Caki2 (cell line): ENCODE data around the gene POLR2L. TPM values are rescaled to one million over a fixed set of nuclear protein-coding genes. Genes with fewer than 3 reads are reported as not detected.

Source experiments
- DNase-seq: peaks from one replicate; pipeline ENCODE4 v3.0.0-alpha.2; 2015; ENCODE audit warnings: low read depth
- in situ Hi-C: cut with HindIII; loops from 2 replicates; pipeline ENCODE4 v1.10.0; 2016; ENCODE audit warnings: low sequenced_read_pairs, low pct_unique_long_range_greater_than_20kb, mixed read lengths
- total RNA-seq: library from RNA; depleted of rRNA; stranded (reverse); fragments of >200 nt; shearing (Covaris generic); gene quantifications from 2 replicates; pipeline ENCODE4 v1.2.3, GENCODE V29; 2014; ENCODE audit warnings: low replicate concordance; rRNA removed

POLR2L gene
- 90.2 and 103 TPM in 2 replicates for total RNA-seq

DNA sequence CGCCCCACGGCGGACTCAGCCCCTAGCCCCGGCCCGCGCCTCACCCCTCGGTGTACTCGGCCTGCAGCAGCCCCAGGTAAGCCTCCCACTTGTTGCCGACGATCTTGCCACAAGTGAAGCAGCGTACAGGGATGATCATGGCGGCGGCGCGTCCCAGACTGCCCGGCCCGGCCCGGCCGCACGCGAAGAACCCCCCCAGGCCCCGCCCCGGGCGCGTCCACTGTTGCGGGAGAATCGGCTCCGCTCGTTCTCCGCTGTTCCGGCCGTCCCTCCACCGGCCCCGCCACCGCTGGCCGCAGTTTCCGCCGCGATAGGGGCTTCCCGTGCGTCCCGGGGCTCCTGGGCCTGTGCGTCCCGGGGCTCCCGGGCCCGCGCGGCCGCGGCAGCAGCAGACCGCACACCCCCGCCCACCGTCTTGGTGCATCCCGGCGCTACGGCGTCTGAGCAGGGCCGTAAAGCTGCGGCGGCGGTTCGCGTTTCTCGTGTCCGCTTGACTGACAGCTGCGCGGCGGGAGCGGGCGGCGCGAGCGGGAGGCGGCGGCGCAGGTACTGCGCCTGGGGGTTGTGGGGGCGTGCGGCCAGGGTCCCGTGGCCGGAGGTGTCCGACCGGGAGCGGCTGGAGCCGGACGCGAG lies at the start of gene POLR2L, which contains the start of gene TSPAN4:
POLR2L (minus strand) TSS at position 160 of the 633 bp plus-strand sequence; CDS start at position 139, 21 bp downstream.
TSPAN4 (plus strand) TSS at position 483 of the 633 bp plus-strand sequence. CDS start 7,453 bp downstream, outside the sequence.
- DNase-seq = peak; percentile 82
- in situ Hi-C loops = no loop called here

- DNase-seq = no peak
- in situ Hi-C loops = no loop called here
Measured at GRCh38 chr11:890794-891540, 48.6 kb upstream of the POLR2L start.

GRCh38 chr11:889687-890475 lies 47.6 kb upstream of the POLR2L start:
- no peak for DNase-seq
- in situ Hi-C loops = no loop called here

DNA sequence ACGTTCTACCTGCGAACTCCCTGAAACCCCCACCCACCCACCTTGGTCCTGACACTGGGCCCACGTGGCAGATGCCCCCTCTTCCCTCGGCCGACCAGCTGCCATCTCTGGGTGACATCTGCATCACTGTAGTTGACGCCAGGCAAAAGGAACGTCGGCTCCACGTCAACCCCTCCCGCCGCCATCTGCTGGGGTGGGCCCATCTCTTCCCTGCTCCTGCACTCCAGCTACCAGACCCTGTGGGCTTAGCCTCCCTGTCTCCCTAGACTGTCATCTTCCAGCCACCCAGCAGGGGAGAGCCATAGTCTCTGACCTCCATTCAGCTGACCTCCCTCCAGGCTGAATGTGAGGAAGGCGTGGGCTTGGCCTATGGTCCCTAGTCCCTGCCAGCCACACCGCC lies 46.9 kb upstream of the POLR2L start:
- in situ Hi-C loops = no loop called here
- DNase-seq = no peak

DNA sequence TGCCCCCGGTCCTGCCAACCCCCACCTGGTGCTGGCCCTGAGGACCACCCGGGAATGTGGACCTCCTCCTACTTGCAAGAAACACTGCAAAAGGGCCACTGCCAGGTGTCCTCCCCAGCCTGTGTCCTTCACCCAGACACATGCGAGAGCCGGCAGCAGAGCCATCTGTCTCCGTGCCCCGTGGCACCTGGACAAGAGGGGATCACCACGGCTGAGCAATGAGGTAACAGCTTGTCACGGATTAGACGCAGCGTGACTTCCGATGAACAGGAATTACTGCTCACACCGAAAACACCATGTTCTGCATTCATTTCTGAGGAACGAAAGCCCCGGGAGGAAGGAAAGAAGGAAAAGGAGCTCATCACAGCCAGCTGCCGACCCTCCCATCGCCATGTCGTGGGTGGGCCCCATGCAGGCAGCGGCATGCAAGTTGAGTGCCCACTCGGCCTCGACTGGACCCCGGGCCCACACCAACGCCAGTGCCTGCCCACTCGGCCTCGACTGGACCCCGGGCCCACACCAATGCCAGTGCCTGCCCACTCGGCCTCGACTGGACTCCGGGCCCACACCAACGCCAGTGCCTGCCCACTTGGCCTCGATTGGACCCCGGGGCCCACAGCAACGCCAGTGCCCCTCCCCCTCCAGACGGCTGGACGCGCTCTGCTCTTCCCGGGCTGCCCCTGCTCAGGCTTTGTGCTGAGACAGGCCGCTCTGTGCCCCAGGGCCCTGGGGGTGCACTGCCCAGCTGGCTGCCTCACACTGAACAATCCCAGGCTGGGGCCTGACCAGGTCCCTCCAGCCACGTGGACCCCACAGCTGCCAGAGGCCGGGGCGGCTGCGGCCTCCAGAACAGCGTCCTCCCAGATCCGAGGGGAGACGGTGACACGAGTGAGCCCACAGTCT lies 46.2 kb upstream of the POLR2L start:
- in situ Hi-C loops = no loop called here
- DNase-seq = no peak

DNA sequence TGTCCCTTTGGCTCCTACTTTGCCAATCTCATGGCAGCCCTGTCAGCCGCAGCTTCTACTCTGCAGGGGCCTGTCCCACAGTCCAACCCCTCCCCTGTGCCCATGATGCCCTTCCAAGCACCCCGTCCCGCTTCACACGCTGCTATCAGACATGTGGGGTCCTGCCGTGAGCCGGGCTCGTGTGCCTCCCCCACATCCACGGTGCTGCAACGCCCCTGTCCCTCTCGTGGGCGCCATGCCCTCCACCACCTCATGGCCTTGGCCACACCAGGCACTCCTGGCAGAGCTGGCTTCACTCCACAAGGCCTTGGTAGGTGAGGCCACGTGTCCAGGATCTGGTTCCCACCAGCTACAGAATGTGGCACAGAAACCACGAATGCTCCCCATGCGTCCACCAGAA lies 45.3 kb upstream of the POLR2L start:
- in situ Hi-C loops = no loop called here
- no peak for DNase-seq

GRCh38 chr11:886568-886967 lies 44.2 kb upstream of the POLR2L start:
- in situ Hi-C loops = no loop called here
- no peak for DNase-seq

GRCh38 chr11:884578-885070 lies 42.3 kb upstream of the POLR2L start:
- in situ Hi-C loops = no loop called here
- DNase-seq = no peak

- DNase-seq = no peak
- in situ Hi-C loops = no loop called here
Measured at GRCh38 chr11:883527-883926, 41.2 kb upstream of the POLR2L start.

- in situ Hi-C loops = no loop called here
Measured at GRCh38 chr11:882596-882995, 40.3 kb upstream of the POLR2L start.

DNA sequence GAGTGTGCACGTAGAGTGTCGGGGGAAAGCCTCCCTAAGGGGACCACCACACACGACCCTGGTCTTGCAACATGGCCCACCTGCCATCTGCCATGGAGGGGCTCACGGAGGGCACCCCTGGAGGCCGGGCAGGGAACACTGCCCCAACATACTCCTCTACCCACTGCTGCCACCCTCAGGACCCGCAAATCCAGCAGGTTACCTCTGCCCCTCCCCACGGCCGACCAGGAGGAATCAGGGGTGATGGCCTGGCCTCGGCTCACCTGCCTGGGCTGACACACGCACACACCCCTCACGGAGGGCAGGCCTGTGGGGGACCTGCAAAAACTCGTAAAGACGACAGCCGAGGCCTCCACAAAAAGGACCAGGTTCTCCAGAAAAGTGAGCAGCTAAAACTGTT lies 38.1 kb upstream of the POLR2L start:
- in situ Hi-C loops = no loop called here
- no peak for DNase-seq

More at GRCh38 chr11:882596-882995, 40.3 kb upstream of the POLR2L start:
- DNase-seq = no peak

DNA sequence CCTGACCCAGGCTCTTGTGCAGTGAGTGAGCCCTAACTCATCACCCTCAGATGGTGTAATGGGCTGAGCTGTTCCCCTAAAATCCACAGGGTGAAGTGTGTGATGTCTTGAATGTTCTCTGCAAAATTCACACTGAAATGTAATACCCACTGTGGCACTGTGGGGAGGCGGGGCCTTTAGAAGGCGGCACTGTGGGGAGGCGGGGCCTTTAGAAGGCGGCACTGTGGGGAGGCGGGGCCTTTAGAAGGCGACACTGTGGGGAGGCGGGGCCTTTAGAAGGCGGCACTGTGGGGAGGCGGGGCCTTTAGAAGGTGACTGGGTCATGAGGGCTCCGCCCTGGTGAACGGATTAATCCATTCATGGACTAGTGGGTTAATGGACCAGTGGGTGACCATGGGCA lies 35.2 kb upstream of the POLR2L start:
- in situ Hi-C loops = no loop called here
- DNase-seq = peak; percentile 55

DNA sequence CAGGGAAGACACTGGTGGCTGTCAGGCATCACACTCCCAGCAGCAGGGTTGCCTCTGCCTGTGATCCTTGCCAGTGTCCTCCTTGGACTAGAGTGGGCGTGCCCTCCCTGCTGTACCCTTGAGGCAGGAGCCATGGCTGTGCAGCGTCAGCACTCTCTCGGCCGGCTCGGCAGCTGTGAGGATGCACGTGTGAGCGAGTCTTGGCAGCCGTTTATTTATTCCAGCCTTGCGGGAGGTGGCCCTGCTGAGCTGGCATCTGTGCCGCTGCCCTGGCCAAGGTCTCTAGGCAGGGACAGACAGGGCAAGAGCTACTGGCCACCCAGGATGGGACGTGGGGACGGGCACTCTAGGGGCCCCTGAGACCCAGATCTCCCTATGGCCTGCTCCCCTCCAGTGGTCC lies 34.2 kb upstream of the POLR2L start:
- no peak for DNase-seq
- in situ Hi-C loops = no loop called here

GRCh38 chr11:875769-876301 lies 33.5 kb upstream of the POLR2L start:
- in situ Hi-C loops = no loop called here
- DNase-seq = no peak

GRCh38 chr11:875203-875602 lies 32.9 kb upstream of the POLR2L start:
- in situ Hi-C loops = no loop called here
- DNase-seq = no peak

GRCh38 chr11:873706-874105 lies 31.4 kb upstream of the POLR2L start:
- in situ Hi-C loops = no loop called here
- no peak for DNase-seq

GRCh38 chr11:872799-873198 lies 30.5 kb upstream of the POLR2L start:
- in situ Hi-C loops = no loop called here
- DNase-seq = no peak

DNA sequence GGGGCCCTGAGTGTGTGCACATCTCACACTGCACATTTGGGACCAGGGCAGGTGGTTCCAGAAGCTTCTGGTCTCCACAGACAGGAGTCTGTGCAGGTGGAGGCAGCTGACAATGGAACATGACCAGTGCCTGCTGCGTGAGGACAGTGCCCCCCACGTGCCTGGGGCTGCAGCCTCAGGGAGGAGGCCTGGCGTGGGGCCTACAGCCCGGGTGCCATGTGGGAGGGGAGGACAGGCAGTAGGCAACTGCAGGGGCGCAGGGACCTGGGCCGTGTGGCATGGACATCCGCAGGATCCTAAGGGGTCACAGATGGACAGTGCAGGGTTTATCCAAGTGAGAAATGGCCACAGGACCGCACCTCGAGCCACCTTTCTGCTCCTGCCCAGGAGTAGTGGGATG lies 29.1 kb upstream of the POLR2L start:
- in situ Hi-C loops = no loop called here
- DNase-seq = no peak
